ENCODE results near the gene ZNF469.

- TF ChIP-seq POLR2A (IDR thresholded peaks at IDR 0.05) (no peak), CTCF (IDR thresholded peaks at IDR 0.05) (no peak), POLR2AphosphoS5 (IDR thresholded peaks at IDR 0.05) (no peak)
Measured at GRCh38 chr16:88378401-88378800, 4.4 kb upstream of the ZNF469 start.
